A673 (cell line): ENCODE data around the gene FTCD.

Experiments used
- CTCF ChIP-seq: fragments of 300-800, 200-600 bp; sonication (generic); conservative IDR thresholded peaks from 2 replicates; pipeline ENCODE4 v1.5.1; 2017; ENCODE audit warnings: low read depth, mild to moderate bottlenecking, antibody characterized with exemption, low read length, moderate library complexity, mixed read lengths
- EZH2 ChIP-seq: fragments of 200-600 bp; sonication (generic); IDR thresholded peaks from 2 replicates; pipeline ENCODE4 v1.6.1; 2017; ENCODE audit warnings: borderline replicate concordance, low read depth, mild to moderate bottlenecking, mixed read lengths, antibody characterized with exemption, low read length; ENCODE audit not compliant: poor library complexity, severe bottlenecking

- TF ChIP-seq CTCF, result no peak
- no peak for TF ChIP-seq EZH2
Observed at GRCh38 chr21:46191257-46191685, 35.9 kb upstream of the FTCD start.
